Stimulated activated naive CD4-positive, alpha-beta T cell treated with Interleukin-2 at 50 U/mL for 16 hours (primary cell): Measurements from ENCODE around the gene GPRIN3.

ENCODE experiments used
- DNase-seq: peaks from one replicate; lab custom pipeline; 2025; lab: John Stamatoyannopoulos, UW

The GPRIN3 gene

DNA sequence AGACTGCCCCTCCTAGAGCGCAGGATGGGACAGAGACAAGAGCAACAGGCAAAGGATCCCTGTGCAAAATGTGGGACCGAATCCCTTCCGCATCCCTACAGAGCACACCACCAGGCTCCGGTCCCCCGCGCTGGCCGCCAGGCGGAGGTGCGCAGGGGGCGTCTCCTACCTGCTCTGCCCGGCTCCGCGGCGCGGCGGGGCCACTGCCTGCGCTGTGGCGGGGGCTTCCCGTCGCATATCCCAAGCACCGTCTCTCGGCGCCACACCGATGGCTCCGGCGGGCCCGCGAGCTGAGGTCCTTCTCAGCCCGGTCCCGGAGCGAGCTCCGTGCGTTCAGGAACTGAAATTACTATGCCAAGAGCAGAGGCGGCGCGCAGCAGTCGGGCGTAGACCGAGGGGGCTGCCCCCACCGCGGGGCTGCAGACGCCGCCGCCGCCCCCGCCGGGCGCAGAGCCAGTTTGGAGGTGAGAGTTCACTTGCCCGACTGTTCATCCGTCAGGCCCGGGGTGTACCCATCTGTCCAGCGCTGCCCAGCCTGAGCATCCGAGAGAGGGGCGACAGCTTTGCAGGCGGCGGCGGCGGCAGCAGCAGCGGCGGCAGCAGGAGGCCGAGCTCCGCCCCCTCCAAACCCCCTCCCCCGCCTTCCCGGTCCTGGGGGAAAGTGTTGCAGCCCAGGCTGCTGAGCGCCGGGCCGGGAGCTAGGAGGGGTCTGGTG, at the start of gene GPRIN3:
GPRIN3 (minus strand) TSS at position 355 of the 715 bp plus-strand sequence. CDS start 57,690 bp downstream, outside the sequence.
- peak; percentile 73 for DNase-seq

GRCh38 chr4:89357340-89357739, 49.7 kb upstream of the GPRIN3 start:
- no peak for DNase-seq

- no peak for DNase-seq
Measured at GRCh38 chr4:89356086-89356485, 48.5 kb upstream of the GPRIN3 start.

GRCh38 chr4:89353514-89353913, 45.9 kb upstream of the GPRIN3 start:
- no peak for DNase-seq

GRCh38 chr4:89352541-89352940, 44.9 kb upstream of the GPRIN3 start:
- DNase-seq: no peak

DNA sequence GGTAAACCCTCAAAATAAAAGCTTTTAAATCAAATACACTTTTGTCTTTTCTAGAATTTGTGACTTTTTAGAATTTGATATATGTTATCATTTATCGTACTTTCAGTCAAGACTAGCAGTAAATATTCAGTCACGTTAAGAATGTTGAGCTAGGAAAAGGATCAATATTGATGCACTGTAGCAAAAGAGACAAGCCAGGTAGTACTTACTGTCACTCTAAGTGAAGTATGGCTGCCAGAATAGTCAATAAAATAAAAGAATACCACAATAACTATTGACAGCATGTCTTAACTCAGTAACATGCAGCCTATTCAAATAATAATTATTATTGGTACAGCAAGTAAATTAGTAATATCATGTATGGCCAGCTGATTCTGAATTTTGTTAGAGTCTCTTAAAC, 43.6 kb upstream of the GPRIN3 start:
- no peak for DNase-seq

- DNase-seq: no peak
Measured at GRCh38 chr4:89347363-89348025, 39.9 kb upstream of the GPRIN3 start.

DNA sequence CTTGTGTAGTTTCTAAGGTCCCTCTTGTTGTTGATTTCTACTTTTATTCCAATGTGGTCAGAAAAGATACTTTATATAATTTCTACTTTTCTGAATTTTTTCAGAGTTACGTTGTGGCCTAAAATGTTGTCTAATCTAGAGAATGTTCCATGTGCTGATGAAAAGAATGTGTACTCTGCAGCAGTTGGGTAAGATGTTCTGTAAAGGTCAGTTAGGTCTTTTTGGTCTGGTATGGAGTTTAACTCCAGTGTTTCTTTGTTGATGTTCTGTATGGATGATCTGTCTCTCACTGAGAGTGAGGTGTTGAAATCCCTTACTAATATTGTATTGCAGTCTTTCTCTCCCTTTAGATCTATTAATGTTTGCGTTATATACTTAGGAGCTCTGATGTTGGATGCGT, 37.0 kb upstream of the GPRIN3 start:
- DNase-seq: no peak

DNA sequence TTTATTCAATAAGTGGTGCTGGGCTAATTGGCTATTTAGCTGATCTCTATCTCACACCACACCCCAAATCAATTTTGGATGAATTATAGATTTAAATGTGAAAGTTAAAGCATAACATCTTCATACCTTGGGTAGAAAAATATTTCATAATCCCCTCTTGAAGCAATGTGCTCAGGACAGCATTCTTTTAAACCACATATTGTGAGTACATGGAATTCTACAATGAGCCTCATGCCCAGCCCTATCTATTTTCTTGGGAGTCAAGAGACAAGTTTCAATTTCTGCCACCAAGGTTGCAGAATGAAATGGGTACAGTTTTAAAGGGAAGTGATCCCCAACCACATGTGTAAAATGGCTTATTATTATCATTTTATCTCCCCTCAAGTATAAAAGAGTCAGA, 30.6 kb upstream of the GPRIN3 start:
- DNase-seq: no peak

DNA sequence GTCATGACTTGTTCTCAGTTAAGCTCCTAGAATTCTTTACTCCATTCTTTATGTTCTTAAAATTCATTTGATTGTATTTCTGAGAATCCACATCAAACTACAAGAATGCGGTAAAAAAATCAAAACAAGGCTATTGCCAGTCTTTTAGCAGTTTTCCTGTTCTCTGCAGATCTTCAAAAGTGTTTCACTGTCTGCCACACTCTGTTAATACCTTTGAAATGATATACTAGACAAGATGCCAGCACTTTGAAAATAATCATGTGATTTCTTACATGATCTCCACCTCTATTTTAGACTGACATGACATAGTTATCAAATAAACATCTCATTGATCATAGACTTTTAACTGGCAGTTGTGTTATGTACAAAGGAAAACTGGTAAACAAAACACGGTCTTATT, 30.1 kb upstream of the GPRIN3 start:
- DNase-seq: no peak

- DNase-seq: no peak
Measured at GRCh38 chr4:89336818-89337420, 29.3 kb upstream of the GPRIN3 start.

- no peak for DNase-seq
Measured at GRCh38 chr4:89334830-89335229, 27.2 kb upstream of the GPRIN3 start.

DNA sequence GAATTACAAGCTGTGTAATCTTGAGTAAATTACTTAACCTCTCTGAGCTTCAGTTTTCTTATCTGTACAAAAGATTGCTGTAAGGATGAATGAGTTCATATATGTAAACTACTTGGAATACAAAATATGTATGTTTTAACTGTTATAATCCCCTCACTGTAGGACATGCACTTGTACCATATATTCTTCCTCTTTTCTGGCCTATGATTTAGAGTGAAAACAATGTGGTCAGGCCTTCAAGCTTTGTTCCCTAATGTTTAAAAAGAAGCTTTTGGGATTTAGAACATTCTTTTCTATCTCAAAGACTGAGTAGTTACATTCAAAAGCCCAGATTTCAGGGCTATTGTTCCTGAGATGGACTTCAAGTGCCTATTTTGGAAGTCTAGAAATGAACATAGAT, 26.7 kb upstream of the GPRIN3 start:
- DNase-seq: no peak

DNA sequence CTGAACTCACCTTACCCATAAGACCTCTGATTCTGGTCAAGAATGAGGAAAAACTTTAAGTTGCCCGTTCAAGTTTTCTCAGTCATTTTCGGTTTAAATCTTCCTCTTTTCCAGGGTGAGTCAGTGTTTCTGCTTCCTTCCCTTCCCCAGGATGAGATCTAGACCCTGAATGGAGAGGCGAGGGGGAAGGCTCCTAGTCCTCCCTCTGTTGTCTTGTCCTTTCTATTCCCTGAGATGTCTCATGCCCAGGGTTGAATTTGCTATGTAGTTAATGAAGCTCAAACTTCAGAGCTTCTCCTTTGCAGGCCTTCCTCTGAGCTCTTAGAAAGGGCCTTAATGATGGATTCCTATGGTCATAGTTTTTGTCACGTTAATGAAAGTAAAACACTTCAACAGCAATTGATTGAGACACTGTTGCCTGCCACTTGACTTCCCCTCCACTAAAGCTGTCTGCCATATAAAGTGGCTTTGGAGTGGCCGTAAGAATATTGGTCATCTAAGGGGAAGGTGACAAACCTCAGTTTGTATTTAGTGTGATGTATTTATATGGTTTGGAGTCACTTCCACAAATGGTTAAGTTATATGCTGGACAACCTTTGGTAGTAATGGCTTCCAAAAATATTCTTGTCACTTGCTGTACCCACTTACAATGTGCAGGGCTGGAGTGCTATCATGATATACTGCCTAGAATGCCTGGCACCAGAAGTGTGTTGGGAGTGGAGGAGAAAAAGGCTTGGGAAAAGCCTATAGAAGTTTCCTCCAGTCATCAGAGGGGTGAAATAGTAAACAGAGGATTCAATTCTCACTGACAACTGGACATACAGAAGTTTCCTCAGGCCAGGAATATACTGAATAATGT, 24.3 kb upstream of the GPRIN3 start:
- DNase-seq: no peak

DNA sequence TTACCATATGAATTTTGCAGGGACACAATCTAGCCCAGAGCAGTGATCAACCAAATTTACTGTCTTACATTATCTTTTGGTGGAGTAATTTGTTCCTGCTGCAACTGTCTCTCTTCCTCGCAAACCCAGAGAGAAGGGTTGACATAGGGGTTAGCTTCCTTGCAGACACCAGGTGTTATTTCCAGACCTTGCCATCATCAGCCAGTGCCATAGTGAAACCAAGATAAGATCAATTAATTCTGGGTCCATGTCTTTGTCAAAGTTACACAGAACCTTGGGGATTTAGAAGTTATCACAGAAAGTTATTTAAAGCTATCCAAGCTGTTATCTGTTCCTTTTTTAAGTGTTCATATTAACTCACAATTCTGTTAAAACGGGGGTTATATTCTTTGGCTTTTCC, 23.6 kb upstream of the GPRIN3 start:
- DNase-seq: no peak

DNA sequence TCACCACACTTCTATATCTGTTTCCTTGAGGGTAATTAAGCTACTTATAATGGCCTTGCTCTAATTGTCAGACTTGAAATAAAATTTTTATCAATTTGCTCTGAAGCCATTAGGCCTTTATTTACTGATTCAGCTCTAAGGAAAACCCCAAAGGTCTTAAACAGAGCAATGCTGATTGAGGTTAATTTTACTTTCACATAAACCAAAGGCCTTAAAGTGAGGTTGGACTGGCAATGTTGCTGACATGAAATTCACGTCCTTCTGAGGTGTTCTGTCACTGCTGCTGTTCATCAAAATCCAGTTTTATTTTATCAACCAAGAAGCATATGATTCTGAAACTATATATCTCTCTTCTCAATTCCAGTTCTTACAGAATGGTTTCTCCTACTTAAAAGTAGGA, 21.7 kb upstream of the GPRIN3 start:
- no peak for DNase-seq

DNA sequence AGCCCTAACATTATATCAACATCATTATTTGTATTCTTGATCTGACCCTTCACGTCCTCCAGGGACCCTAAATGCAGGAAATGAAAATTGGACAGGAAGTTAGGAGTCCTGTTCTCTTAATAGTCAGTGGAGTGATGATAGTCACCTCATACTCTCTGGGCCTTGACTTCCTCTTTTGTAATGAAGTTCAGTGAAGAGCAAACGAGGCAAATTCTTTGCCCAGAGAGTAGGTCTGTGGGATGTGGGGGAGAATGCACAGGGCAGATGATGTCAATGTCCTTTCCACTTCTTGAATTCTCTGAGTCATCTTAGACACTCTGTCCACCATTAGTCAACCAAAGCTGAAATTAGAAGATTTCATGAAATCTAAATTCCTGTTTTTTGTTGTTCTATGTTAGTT, 17.1 kb upstream of the GPRIN3 start:
- DNase-seq: no peak

GRCh38 chr4:89322671-89323070, 15.1 kb upstream of the GPRIN3 start:
- DNase-seq: no peak

DNA sequence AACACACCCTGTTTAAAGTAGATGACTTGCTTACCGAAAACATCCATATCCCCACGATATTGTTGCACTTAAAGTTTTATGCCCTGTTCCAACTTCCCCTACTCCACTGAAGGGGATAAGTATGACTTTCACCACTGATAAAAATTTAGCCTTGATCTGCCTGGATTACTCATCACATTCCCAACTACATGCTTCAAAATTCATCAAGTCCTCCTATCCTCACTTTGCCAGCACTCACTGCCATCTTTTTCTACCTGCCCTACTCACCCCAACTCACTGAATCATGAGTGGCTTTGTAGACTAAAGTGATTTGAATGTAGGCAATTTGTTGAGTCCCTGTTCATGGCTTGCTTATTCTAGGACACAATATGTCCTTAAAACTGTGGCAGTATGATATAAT, 12.2 kb upstream of the GPRIN3 start:
- no peak for DNase-seq

DNA sequence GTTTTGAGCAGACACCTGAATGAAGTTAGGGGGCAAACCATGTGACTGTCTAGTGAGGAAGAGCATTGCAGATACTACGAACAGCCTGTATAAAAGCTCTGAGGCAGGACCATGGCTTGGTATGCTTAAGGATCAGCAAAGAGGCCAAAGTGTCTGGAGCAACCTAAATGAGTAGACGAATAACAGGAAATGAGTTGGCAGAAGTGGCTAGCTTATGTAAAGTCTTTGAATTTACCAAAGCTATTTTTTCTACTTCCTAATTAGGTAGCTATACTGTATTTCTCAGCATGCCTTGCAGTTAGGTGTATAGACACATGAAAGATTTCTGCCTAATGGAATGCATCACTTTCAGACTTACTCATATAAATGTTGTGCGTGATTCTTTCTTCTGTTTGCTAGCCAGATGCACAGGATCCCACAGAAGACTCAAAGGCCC, 9.3 kb upstream of the GPRIN3 start:
- DNase-seq: no peak

DNA sequence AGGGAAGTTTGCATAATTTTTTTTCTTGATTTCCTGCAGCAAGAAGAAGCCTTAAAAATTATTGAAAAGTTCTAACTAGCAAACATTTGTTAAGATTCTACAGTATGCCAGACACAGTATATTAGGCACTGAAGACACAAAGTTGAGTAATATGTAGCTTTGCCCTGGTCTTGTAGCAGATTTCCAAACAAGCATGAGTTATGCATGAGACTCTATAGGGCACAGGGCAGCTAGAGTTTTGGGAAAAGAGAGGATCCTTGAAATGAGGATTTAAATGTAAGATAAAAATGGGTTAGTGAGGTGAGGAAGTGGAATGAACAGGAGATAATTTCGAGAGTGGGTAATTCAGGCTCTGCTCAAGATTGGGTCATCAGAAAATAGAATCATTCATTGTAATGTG, 8.6 kb upstream of the GPRIN3 start:
- DNase-seq: no peak

DNA sequence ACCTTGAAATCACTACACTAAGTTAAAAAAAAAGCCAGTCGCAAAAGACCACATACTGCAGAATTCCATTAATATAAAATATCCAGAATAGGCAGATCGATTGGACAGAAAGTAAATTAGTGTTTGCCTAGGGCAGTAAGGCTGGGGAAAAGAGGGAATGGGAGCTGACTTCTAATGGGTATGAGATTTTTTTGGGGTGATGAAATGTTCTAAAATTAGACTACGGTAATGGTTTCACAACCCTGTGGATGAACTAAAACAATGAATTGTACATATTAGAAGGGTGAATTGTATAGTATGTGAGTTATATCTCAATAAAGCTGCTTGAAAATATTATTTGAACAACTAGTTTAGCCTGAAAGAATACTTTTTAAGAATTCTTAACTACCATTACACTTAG, 6.7 kb upstream of the GPRIN3 start:
- no peak for DNase-seq
